K562 (cell line): ENCODE measurements around the gene RETSAT. TPM values are rescaled to one million over a fixed set of nuclear protein-coding genes. Genes with fewer than 3 reads are reported as not detected.

Experiments
- MTA1 ChIP-seq: fragments of 450-650 bp; IDR thresholded peaks from 2 replicates; pipeline ENCODE4 v1.6.1; 2017; ENCODE audit warnings: borderline replicate concordance
- REST ChIP-seq, 2 experiments: fragments of 450-650 bp; formaldehyde crosslinking in 1 of 2; IDR thresholded peaks; 2 replicates each; pipeline versions ENCODE4 v1.4.0 to v1.6.1; 2014 to 2020; ENCODE audit warnings: mild to moderate bottlenecking in 2 of 2, borderline replicate concordance in 1 of 2, low read depth in 1 of 2
- polyA plus RNA-seq, 8 experiments: library from polyadenylated mRNA; depleted of rRNA in 4 of 8; stranded (reverse) in 5 of 8; unstranded in 3 of 8; fragments of >200 nt; fragmentation: Nextera tagmentation in 2 of 8; fragmentation: Illumina TruSeq in 1 of 8; extraction: Ambion mirVana in 2 of 8; extraction: Trizol in 1 of 8; gene quantifications; 2 replicates each; pipeline versions ENCODE4 v1.2.1 to v1.2.3, GENCODE V29; 2011 to 2014; ENCODE audit warnings: inconsistent platforms in 1 of 8, missing spikeins in 1 of 8
- total RNA-seq, 7 experiments: library from RNA; depleted of rRNA in 6 of 7; stranded (reverse); fragments of >200 nt in 6 of 7; fragmentation: Illumina TruSeq in 2 of 7; extraction: Trizol in 2 of 7; gene quantifications; 2 replicates each; pipeline versions ENCODE4 v1.2.1 to v1.2.3, GENCODE V29; 2011 to 2021; ENCODE audit warnings: low replicate concordance in 1 of 7

The RETSAT gene
- total and polyA plus RNA-seq, 9 of the 15 experiments (the other 6 are each of a cell fraction or from before 2014, with no cell fraction given), result 1.9 to 21.6 (median 16.5) TPM

DNA sequence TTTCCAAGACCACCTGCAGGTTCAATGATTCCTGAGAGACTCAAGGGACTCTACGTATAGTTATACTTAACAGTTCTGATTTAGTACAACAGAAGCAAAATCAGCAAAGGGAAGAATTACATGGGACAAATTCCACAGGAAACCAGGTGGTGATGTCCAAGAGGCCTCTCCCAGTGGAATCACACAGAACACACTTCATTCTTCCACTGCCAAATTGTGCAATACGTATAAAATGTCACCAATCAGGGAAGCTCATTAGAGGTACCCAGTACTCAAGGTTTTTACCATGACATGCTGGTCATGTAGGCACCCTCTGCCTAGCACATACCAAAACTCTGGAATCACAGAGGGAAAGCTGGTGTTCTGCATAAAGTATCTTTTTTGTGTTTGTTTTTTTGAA lies 33.4 kb upstream of the RETSAT start (continued):
- TF ChIP-seq REST (IDR thresholded peaks at IDR 0.05; ENCODE audit: borderline replicate concordance) (no peak), REST (CRISPR knock-in tag; IDR thresholded peaks at IDR 0.05; ENCODE audit: low read depth) (no peak), MTA1 (no peak)
